ENCODE results near the gene AZIN2.

GRCh38 chr1:33099290-33100118 lies 18.6 kb downstream of the AZIN2 start:
- TF ChIP-seq CTCF (IDR thresholded peaks at IDR 0.05) (no peak), POLR2AphosphoS5 (IDR thresholded peaks at IDR 0.05) (no peak), POLR2A (IDR thresholded peaks at IDR 0.05) (no peak), EP300 (IDR thresholded peaks at IDR 0.05) (no peak)
